Osteoblast (primary cell): Measurements from ENCODE around the gene ICOS. TPM values are rescaled to one million over a fixed set of nuclear protein-coding genes. Genes with fewer than 3 reads are reported as not detected.

ENCODE experiments used
- DNase-seq: peaks from one replicate; pipeline ENCODE4 v3.0.0; 2011; ENCODE audit warnings: low spot score, mixed read lengths; ENCODE audit not compliant: insufficient read length; ENCODE audit errors: missing footprints
- H2AFZ ChIP-seq: 2 replicates; pipeline ENCODE4 v1.6.0; 2011; ENCODE audit warnings: mild to moderate bottlenecking, low read length
- H3K27ac ChIP-seq: 2 replicates; pipeline ENCODE4 v1.5.1; 2011; ENCODE audit warnings: mild to moderate bottlenecking, low read depth, low read length, moderate library complexity
- H3K27me3 ChIP-seq: 2 replicates; pipeline ENCODE4 v1.6.0; 2012; ENCODE audit warnings: mild to moderate bottlenecking, control low read depth, inconsistent platforms, low read length, moderate library complexity; ENCODE audit not compliant: insufficient read depth
- H3K36me3 ChIP-seq: 2 replicates; pipeline ENCODE4 v1.5.1; 2011; ENCODE audit warnings: mild to moderate bottlenecking, low read length, control low read depth, moderate library complexity; ENCODE audit not compliant: insufficient read depth
- H3K4me1 ChIP-seq: 2 replicates; pipeline ENCODE4 v1.5.1; 2011; ENCODE audit warnings: mild to moderate bottlenecking, low read length, control low read depth, moderate library complexity; ENCODE audit not compliant: insufficient read depth
- H3K4me2 ChIP-seq: 2 replicates; pipeline ENCODE4 v1.6.0; 2011; ENCODE audit warnings: mild to moderate bottlenecking, low read length; ENCODE audit not compliant: insufficient read depth
- H3K4me3 ChIP-seq: fragments of 200-600 bp; sonication (generic); 3 replicates; pipeline ENCODE4 v1.5.1; 2012; ENCODE audit warnings: mild to moderate bottlenecking, low read length, inconsistent platforms; ENCODE audit not compliant: insufficient read depth
- H3K79me2 ChIP-seq: 2 replicates; pipeline ENCODE4 v1.6.0; 2012; ENCODE audit warnings: mild to moderate bottlenecking, low read length, control low read depth, inconsistent platforms; ENCODE audit not compliant: insufficient read depth
- H3K9me3 ChIP-seq: 2 replicates; pipeline ENCODE4 v1.5.1; 2011; ENCODE audit warnings: low read depth, low read length, control low read depth
- H4K20me1 ChIP-seq: 2 replicates; pipeline ENCODE4 v1.6.0; 2012; ENCODE audit warnings: mild to moderate bottlenecking, low read length, control low read depth; ENCODE audit not compliant: insufficient read depth
- CTCF ChIP-seq: IDR thresholded peaks from 2 replicates; pipeline ENCODE4 v1.5.1; 2011; ENCODE audit warnings: mild to moderate bottlenecking, low read depth, low read length, moderate library complexity; ENCODE audit errors: extremely low read depth
- total RNA-seq: library from RNA; depleted of rRNA; stranded (reverse); fragments of >200 nt; gene quantifications from 2 replicates; pipeline ENCODE4 v1.2.3, GENCODE V29; 2012

ICOS gene
- total RNA-seq, 1 donor, result not detected

- H3K4me1 ChIP-seq, result peaks cover 12% of the 10 kb centered on the region
- peaks cover 10% of the 10 kb centered on the region for H3K27me3 ChIP-seq
- no peak overlapping the region for H3K4me3 ChIP-seq
- H3K79me2 ChIP-seq, result no peaks in the 10 kb centered on the region
- no peaks in the 10 kb centered on the region for H3K9me3 ChIP-seq
- no peaks in the 10 kb centered on the region for H3K36me3 ChIP-seq
- TF ChIP-seq CTCF, result no peak
- H2AFZ ChIP-seq, result no peak overlapping the region
- no peak for DNase-seq
- H3K4me2 ChIP-seq, result no peak overlapping the region
- no peak overlapping the region for H3K27ac ChIP-seq
- no peaks in the 10 kb centered on the region for H4K20me1 ChIP-seq
These were observed 58.2 kb downstream of the ICOS start for GRCh38 chr2:203994735-203995134.

- Histone ChIP-seq H3K27ac (no peak overlapping the region), H3K4me1 (peaks cover 12% of the 10 kb centered on the region), H4K20me1 (no peaks in the 10 kb centered on the region), H3K9me3 (no peaks in the 10 kb centered on the region), H2AFZ (no peak overlapping the region), H3K4me3 (no peak overlapping the region), H3K36me3 (no peaks in the 10 kb centered on the region), H3K27me3 (peaks cover 27% of the 10 kb centered on the region), H3K4me2 (no peak overlapping the region), H3K79me2 (no peaks in the 10 kb centered on the region)
- no peak for TF ChIP-seq CTCF
- DNase-seq, result no peak
These were observed 60.1 kb downstream of the ICOS start for GRCh38 chr2:203996692-203997091.

DNA sequence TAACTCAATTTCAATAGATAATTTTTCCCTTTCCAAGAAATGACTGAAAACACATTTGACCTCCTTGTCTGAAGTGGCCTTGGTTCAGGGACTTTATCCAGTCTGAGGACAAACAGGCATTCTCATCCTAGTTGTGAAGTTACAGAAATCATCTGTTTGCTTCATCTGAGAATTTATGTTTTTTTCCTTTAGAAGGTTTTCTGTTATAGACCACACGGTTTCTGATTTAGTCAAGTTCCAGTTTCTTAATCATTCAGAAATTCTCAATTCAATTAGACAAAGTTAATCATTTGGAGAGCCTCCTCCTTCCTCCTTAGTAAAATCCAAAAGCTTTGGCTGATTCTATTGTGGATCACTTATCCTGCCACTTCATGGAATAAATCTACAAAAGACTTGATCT is 60.9 kb downstream of the ICOS start:
- no peak overlapping the region for H3K4me3 ChIP-seq
- no peaks in the 10 kb centered on the region for H3K36me3 ChIP-seq
- H4K20me1 ChIP-seq, result no peaks in the 10 kb centered on the region
- no peaks in the 10 kb centered on the region for H3K79me2 ChIP-seq
- no peak for TF ChIP-seq CTCF
- no peak overlapping the region for H2AFZ ChIP-seq
- H3K4me1 ChIP-seq, result peaks cover 12% of the 10 kb centered on the region
- no peak for DNase-seq
- no peak overlapping the region for H3K27ac ChIP-seq
- peaks cover 27% of the 10 kb centered on the region for H3K27me3 ChIP-seq
- peaks cover 4% of the 10 kb centered on the region for H3K9me3 ChIP-seq
- no peak overlapping the region for H3K4me2 ChIP-seq

DNA sequence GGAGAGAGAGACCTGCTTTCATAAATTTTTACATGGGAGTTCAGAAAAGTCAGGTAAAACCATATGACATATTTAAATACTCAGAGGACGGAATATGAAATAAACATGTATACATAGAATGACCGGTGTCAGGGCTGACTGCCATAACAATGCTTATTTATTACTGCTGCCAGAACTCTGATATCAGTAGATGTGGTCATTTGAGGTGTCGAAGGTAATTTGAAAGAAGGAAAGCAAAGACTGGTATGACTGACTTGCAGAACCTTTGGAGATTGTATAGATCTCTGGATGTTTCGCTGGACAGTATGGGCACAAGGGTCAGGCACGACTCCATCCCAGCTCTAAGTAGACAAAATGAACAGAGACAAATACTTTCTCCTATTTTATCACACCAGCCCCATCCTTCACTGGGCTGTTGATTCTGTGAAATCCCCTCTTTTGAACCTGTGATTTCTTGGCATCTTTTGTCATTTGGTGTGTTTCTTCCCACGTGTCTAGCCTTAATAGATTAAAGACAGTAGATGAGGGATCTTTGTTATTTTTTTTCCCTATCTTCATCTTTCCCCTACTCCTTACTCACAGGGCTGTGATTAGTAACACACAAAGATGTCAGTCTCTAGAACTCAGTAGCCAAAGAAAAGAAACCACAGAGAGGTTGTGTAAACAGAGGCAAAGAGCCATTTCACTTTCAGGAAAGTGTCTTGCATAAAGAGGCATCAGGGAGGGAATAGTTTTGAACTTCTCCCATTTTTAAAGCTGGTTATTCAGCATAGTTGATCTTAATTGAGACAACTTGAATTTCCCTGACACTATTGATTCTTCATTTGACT is 61.6 kb downstream of the ICOS start:
- no peak overlapping the region for H3K4me3 ChIP-seq
- no peaks in the 10 kb centered on the region for H4K20me1 ChIP-seq
- no peak overlapping the region for H2AFZ ChIP-seq
- H3K9me3 ChIP-seq, result peaks cover 4% of the 10 kb centered on the region
- H3K4me1 ChIP-seq, result peaks cover 12% of the 10 kb centered on the region
- H3K27ac ChIP-seq, result no peak overlapping the region
- H3K79me2 ChIP-seq, result no peaks in the 10 kb centered on the region
- peaks cover 30% of the 10 kb centered on the region for H3K27me3 ChIP-seq
- no peak for DNase-seq
- no peak for TF ChIP-seq CTCF
- H3K36me3 ChIP-seq, result no peaks in the 10 kb centered on the region
- H3K4me2 ChIP-seq, result no peak overlapping the region
